Epidermal melanocyte (primary cell): ENCODE results near the gene SUGCT.

ENCODE experiments used
- DNase-seq: peaks from one replicate; pipeline ENCODE4 v3.0.0; 2011; ENCODE audit warnings: low spot score; ENCODE audit not compliant: insufficient read length

The SUGCT gene

GRCh38 chr7:40519009-40519408 lies 384.2 kb downstream of the SUGCT start:
- DNase-seq, result no peak

GRCh38 chr7:40520986-40521738 lies 386.4 kb downstream of the SUGCT start:
- DNase-seq, result no peak

DNA sequence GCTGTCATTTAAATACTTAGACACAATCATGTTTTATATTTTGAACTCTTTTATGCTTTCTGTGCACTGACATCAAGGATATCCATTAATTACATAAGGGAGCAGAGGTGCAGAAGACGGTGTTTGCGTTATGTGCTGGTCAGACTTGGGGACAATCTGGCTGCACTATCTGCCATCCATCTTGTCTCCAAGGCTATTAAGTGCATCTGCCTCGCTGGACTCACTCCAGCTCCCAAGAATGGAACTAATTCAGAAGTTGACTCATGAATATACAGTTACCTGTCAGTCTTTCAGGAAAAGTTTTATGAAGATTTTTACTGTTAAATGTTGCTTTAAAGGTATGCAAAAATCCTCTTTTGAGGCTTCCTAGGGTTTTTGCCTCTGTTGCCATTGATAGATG lies 391.0 kb downstream of the SUGCT start:
- DNase-seq, result no peak

- no peak for DNase-seq
Observed at GRCh38 chr7:40526951-40527715, 392.3 kb downstream of the SUGCT start.

- no peak for DNase-seq
Observed at GRCh38 chr7:40527723-40528122, 392.9 kb downstream of the SUGCT start.

DNA sequence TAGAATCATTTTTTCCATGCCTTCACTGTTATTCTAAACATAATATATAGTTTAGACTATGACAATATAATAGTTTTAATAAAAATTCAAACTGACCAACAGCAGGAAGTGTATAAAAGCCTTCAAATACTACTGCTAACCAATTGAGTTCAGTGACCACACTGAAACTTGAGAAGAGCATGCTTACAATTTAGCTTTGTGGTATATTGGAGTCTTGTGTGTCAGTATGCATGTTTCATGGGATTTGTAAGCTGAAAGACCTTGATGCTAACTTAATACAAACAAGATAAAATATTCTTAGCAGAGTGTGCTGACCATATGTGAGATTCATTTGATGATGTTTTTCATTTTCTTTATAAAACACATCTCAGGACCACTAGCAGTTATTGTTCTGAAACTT lies 395.5 kb downstream of the SUGCT start:
- no peak for DNase-seq

DNA sequence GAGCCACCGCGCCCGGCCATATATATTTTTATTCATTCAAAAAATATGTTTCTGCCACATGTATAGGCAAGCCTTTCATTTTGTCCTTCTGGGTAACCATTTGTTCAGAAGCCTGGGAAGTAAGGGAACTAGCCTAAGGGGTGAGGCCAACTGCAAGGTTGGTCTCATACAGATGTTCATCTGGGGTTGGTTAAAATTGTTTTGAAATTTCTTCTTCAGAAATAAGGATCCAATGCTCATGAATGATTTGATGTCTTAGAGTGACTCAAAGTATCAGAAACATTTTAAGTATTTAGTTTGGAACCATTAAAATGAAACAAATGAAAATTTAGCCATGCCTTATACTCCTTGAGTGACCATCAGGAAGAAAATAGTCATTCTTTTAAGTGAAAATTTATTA lies 397.2 kb downstream of the SUGCT start:
- no peak for DNase-seq

DNA sequence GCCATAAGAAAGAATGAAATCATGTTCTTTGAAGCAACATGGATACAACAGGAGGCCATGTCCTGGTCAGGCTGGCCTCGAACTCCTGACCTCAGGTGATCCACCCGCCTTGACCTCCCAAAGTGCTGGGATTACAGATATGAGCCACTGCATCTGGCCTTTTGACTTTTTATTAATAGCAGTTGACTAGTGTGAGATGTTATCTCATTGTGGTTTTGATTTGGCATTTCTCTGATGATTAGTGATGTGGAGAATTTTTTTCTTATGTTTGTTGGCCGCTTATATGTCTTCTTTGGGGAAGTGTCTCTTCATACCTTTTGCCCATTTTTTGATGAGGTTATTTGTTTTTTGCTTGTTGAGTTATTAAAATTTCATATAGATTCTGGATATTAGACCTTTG lies 400.9 kb downstream of the SUGCT start:
- DNase-seq, result no peak

GRCh38 chr7:40536421-40536820 lies 401.6 kb downstream of the SUGCT start:
- DNase-seq, result no peak

DNA sequence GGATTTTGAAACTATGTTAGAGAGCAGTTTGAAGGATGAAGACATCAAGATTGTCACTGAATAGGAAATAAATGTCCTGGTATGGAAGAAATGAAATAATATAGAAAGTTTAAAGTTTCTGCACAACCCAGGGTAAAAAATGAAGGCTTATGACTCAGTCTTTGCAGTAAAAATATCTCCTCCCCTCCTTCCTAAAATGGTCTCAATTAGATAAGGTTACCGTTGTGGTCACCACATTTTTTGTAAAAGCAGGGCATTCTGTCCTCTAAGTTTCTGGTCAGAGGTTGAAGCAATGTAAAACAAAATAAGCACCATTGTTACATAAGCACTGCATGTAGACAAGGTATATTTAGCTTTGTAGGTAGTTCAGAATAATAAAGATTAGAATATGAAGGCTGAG lies 403.5 kb downstream of the SUGCT start:
- no peak for DNase-seq

DNA sequence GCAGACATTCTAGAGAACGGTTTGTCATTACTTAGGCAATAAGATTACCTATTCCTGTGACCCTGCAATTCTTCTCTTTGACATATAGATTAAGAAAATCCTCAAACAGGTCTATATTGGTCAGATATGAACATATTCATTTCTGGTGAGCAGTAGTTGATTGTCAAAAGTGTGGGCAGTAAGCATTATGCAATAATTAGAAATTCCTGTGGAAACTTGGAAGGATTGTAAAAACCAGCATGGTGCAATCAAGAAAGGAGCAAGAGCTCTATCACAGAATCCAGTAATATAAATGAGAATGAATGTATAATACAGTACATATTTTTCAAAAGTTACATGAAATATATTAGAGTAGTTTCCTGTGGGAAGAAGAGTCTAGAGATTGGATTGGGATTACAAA lies 406.5 kb downstream of the SUGCT start:
- no peak for DNase-seq

GRCh38 chr7:40542982-40543741 lies 408.4 kb downstream of the SUGCT start:
- no peak for DNase-seq

GRCh38 chr7:40544221-40544723 lies 409.5 kb downstream of the SUGCT start:
- DNase-seq, result no peak

- DNase-seq, result no peak
Observed at GRCh38 chr7:40544871-40545303, 410.1 kb downstream of the SUGCT start.

GRCh38 chr7:40545739-40546138 lies 410.9 kb downstream of the SUGCT start:
- DNase-seq, result no peak

- DNase-seq, result no peak
Observed at GRCh38 chr7:40546616-40547501, 412.1 kb downstream of the SUGCT start.

- no peak for DNase-seq
Observed at GRCh38 chr7:40549372-40550039, 414.7 kb downstream of the SUGCT start.

GRCh38 chr7:40551685-40552576 lies 417.1 kb downstream of the SUGCT start:
- no peak for DNase-seq

GRCh38 chr7:40560672-40561071 lies 425.9 kb downstream of the SUGCT start:
- DNase-seq, result no peak
